ENCODE data around the gene NAP1L4. TPM values are rescaled to one million over a fixed set of nuclear protein-coding genes. Genes with fewer than 3 reads are reported as not detected.

NAP1L4 gene
- total and polyA plus RNA-seq, 7 donors: 121 to 153 (median 143) TPM

DNA sequence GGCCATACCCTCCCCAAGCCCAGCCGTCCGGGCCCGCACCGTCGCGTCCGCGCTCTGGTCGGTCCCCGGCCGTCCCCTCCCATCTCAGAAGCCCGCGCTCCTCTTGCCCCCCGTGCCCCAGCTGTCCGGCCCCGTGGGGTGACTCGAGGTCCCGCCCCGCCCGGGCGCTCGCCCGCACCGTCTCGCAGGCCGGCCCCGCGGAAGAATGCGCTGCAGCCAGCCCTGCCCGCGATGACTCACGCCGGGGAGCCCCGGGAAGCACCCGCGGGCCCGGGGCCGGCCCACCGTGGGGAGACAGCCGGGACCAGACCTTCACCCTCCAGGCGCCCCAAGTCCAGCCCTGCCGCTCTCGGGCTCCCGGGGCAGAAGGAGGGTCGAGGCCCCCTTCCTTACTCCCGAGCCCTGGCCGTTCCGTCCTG is 62.6 kb downstream of the NAP1L4 start:
- DNase-seq: peak; percentile 65 to 66
- H3K36me3 ChIP-seq (ENCODE audit: insufficient read depth in 1 of 2, low read depth in 1 of 2): no peaks in the 10 kb centered on the region
- TF ChIP-seq, protein P1, sequence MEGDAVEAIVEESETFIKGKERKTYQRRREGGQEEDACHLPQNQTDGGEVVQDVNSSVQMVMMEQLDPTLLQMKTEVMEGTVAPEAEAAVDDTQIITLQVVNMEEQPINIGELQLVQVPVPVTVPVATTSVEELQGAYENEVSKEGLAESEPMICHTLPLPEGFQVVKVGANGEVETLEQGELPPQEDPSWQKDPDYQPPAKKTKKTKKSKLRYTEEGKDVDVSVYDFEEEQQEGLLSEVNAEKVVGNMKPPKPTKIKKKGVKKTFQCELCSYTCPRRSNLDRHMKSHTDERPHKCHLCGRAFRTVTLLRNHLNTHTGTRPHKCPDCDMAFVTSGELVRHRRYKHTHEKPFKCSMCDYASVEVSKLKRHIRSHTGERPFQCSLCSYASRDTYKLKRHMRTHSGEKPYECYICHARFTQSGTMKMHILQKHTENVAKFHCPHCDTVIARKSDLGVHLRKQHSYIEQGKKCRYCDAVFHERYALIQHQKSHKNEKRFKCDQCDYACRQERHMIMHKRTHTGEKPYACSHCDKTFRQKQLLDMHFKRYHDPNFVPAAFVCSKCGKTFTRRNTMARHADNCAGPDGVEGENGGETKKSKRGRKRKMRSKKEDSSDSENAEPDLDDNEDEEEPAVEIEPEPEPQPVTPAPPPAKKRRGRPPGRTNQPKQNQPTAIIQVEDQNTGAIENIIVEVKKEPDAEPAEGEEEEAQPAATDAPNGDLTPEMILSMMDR (IDR thresholded peaks at IDR 0.05): no peak
- H3K4me3 ChIP-seq: peak overlapping the region; percentile 65
- peak; percentile 18 to 40 (median 32) for ATAC-seq
- H3K4me1 ChIP-seq: peaks cover 11% of the 10 kb centered on the region
- 1 to 3% (median 2%) methylated on average over 10 to 48 of the region's 48 CpGs for WGBS, 3 donors
- peaks cover 0 to 61% (median 26%) of the 10 kb centered on the region in 3 donors for H3K27me3 ChIP-seq (ENCODE audit: insufficient read depth in 3 of 3, low read length in 2 of 3)
- intact Hi-C loops (cut with DNase I): no loop called here
- no peak overlapping the region for H3K27ac ChIP-seq
- H3K9me3 ChIP-seq: no peaks in the 10 kb centered on the region

DNA sequence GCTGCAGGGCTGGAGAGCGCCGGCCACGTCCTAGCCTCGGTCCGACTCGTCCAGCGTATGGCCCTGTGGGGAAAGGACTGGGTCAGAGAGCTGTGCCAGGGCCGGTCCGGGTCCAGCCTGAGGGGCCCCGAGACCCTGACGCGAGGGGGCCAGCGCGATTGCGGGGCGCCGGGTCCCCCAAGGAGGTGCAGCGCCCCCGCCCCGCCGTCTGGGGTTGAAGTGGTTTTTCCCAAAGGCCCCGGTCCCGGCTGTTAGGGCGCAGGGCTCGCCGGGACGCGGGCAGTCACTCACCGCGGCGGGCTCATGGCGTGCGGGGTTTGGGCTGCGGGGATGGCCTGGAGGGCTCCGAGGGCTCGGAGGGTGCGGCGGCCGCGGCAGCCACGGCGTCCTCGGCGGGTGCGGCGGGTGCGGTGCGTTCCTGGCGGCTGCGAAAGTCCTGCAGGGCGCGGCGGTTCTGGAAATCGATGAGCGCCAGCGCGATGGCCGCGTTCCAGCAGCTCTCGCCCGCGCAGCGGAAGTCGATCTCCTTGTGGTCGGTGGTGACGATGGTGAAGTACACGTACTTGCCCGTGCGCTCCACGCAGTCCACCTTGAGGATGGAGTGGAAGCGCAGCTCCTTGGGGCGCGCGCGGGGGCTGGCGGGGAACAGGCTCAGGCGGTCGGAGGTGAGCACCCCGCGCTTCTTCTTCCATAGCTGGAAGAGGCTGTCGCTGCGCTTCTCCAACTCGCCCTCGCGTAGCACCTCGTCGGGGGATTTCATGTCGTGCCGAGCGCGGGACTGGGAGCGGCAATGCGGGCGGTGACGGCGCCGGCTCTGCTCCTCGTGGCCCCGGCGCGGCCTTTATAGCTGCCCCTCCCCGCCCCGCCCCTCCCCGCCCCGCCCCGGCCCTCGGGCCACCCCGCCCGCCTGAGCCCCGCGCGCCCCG is 63.3 kb downstream of the NAP1L4 start, which contains the start of gene PHLDA2:
PHLDA2 (minus strand) TSS at position 816 of the 926 bp plus-strand sequence; CDS start at position 760, 56 bp downstream.
- 2% methylated on average over 73 to 113 of the region's 113 CpGs for WGBS, 3 donors
- no peak within 1 kb of the TSS for H3K27ac ChIP-seq
- ATAC-seq (peak in 3 of 4 donors; percentile 4 to 19 (median 7)), DNase-seq (peak; percentile 61)
- intact Hi-C loops (cut with DNase I): no loop called here
- TF ChIP-seq, protein P1 (IDR thresholded peaks at IDR 0.05): no peak
- H3K27me3 ChIP-seq (ENCODE audit: insufficient read depth in 3 of 3, low read length in 2 of 3): peaks cover 0 to 61% (median 26%) of the 10 kb centered on the region in 3 donors
- no peaks in the 10 kb centered on the region for H3K9me3 ChIP-seq
- no peaks in the 10 kb centered on the region for H3K36me3 ChIP-seq (ENCODE audit: insufficient read depth in 1 of 2, low read depth in 1 of 2)
- H3K4me1 ChIP-seq: peaks cover 11% of the 10 kb centered on the region
- peak within 1 kb of the TSS; percentile 65 for H3K4me3 ChIP-seq

DNA sequence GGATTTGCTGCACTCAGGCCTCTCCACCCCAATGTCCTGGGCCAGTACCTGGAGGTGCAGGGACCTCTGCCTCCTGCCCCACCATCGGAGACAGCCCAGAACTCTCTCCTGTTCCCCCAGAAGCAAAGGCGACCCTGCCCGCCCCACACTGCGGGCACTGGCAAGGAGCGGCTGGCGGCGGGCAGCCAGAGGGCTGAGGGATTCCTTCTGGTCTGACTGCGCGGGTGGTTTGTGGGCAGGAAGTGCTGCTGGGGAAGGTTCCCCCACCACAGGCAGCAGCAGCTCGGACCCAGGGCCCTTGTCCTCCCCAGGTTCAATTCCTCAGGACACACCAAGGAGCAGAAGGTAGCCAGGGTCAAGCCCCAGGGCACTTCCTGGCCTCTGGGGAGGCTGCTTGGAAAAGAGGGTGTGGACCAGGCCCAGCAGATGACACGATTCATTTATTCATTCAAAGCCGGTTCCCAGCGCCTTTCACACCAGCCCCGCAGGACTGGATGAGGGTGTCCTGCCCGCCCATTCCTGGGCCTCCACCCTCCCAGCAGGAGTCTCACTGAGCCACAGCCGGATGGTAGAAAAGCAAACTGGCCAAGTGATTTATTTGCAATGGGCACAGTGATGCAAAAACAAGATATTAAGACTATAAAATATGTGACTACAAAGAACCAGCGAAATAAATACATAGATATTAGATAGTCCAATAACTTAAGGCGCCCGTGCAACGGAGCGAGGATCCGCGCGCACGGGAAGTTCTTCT is 64.1 kb downstream of the NAP1L4 start:
- Histone ChIP-seq H3K4me1 (peaks cover 11% of the 10 kb centered on the region), H3K9me3 (no peaks in the 10 kb centered on the region), H3K27ac (no peak overlapping the region), H3K36me3 (ENCODE audit: insufficient read depth in 1 of 2, low read depth in 1 of 2) (no peaks in the 10 kb centered on the region), H3K4me3 (peak overlapping the region; percentile 65), H3K27me3 (ENCODE audit: insufficient read depth in 3 of 3, low read length in 2 of 3) (peaks cover 0 to 61% (median 26%) of the 10 kb centered on the region in 3 donors)
- TF ChIP-seq, protein P1 (IDR thresholded peaks at IDR 0.05): no peak
- DNase-seq (peak; percentile 18 to 47), ATAC-seq (no peak)
- intact Hi-C loops (cut with DNase I): no loop called here
- 45 to 51% (median 47%) methylated on average over 25 of the region's 25 CpGs for WGBS, 3 donors

DNA sequence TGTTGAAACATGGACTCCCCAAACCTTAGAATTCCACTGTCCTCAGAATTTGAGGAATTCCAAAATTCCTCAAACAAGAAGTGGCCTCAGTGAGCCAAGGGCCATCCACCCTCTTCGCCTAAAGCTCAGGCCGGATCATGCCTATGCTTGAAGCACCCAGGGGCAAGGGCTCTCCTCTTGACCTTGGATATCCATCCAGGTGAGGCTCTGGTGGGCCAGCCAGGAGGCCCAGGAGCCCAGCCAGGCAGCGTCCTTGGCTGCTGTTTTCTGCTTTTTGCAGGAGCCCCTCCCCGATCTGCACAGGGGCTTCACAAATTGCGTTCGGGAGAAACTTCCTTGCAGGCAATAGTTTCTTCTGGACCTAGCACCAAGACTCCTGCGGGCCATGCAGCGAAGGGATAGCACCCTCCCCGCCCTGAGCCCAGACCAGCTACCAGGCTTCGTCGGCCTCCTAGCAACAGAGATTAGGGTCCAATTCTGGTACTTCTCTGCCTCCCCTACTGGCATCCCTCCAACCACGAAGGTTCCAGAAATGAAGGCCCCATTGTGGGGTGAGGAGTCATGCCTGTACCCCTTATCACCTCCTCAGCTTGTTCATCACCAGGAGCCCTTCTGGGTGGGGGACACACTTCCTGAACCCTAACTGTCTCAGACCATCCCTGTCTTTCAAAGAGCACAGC is 64.9 kb downstream of the NAP1L4 start:
- peak; percentile 13 to 35 for DNase-seq
- Histone ChIP-seq H3K27ac (no peak overlapping the region), H3K4me3 (no peak overlapping the region), H3K9me3 (no peaks in the 10 kb centered on the region), H3K27me3 (ENCODE audit: insufficient read depth in 3 of 3, low read length in 2 of 3) (peaks cover 0 to 61% (median 26%) of the 10 kb centered on the region in 3 donors), H3K4me1 (peaks cover 11% of the 10 kb centered on the region), H3K36me3 (ENCODE audit: insufficient read depth in 1 of 2, low read depth in 1 of 2) (no peaks in the 10 kb centered on the region)
- TF ChIP-seq, protein P1 (IDR thresholded peaks at IDR 0.05): no peak
- 88 to 95% (median 90%) methylated on average over 12 of the region's 12 CpGs for WGBS, 3 donors
- intact Hi-C loops (cut with DNase I): no loop called here
- no peak for ATAC-seq
